SK-N-SH (cell line): Measurements from ENCODE around the gene SLC35B4. TPM values are rescaled to one million over a fixed set of nuclear protein-coding genes. Genes with fewer than 3 reads are reported as not detected.

Source experiments
- CTCF ChIA-PET: fragments of 300-600, 350-600 bp; formaldehyde crosslinking; extraction: SDS; loops from one replicate; lab custom pipeline; 2021; lab: Yijun Ruan, JAX
- POLR2A ChIA-PET: fragments of 350-600 bp; sonication (Branson Sonifier 250); formaldehyde crosslinking; extraction: SDS; loops from one replicate; lab custom pipeline; 2020; ENCODE audit warnings: antibody characterized with exemption, inconsistent platforms; lab: Yijun Ruan, JAX
- DNase-seq: peaks from one replicate; pipeline ENCODE4 v3.0.0; 2012
- H2AFZ ChIP-seq: fragments of 200-600 bp; sonication (generic); 2 replicates; pipeline ENCODE4 v1.8.1; 2016; ENCODE audit warnings: antibody characterized with exemption, mild to moderate bottlenecking, low read depth
- H3F3A ChIP-seq: fragments of 200-600 bp; sonication (generic); replicated peaks from 2 replicates; pipeline ENCODE3; 2016; ENCODE audit warnings: antibody characterized with exemption, mild to moderate bottlenecking; ENCODE audit not compliant: insufficient read depth
- H3K27ac ChIP-seq, 2 experiments: fragments of 200-500 bp in 1 of 2; fragments of 200-600 bp in 1 of 2; sonication (Bioruptor generic) in 1 of 2; sonication (generic), shearing (Covaris generic) in 1 of 2; 2 replicates each; pipeline versions ENCODE4 v1.5.1 to v1.6.1; 2014 to 2016; ENCODE audit warnings: low read depth in 2 of 2, inconsistent platforms in 1 of 2, low read length in 1 of 2, mild to moderate bottlenecking in 1 of 2, mixed read lengths in 1 of 2
- H3K27me3 ChIP-seq: fragments of 200-600 bp; sonication (generic), shearing (Covaris generic); 2 replicates; pipeline ENCODE4 v1.6.1; 2016; ENCODE audit warnings: mixed run types; ENCODE audit not compliant: insufficient read depth
- H3K36me3 ChIP-seq, 2 experiments: fragments of 200-500 bp in 1 of 2; fragments of 200-600 bp in 1 of 2; sonication (Bioruptor generic) in 1 of 2; sonication (generic) in 1 of 2; replicated peaks in 1 of 2; 2 replicates each; pipeline versions ENCODE3 to v1.5.1; 2014 to 2016; ENCODE audit warnings: low read length in 1 of 2, mild to moderate bottlenecking in 1 of 2; ENCODE audit not compliant: insufficient read depth in 2 of 2, control insufficient read depth in 1 of 2
- H3K4me1 ChIP-seq, 2 experiments: fragments of 200-500 bp in 1 of 2; fragments of 200-600 bp in 1 of 2; sonication (Bioruptor generic) in 1 of 2; sonication (generic), shearing (Covaris generic) in 1 of 2; 2 replicates each; pipeline versions ENCODE4 v1.5.1 to v1.6.1; 2014 to 2016; ENCODE audit warnings: low read depth in 1 of 2, low read length in 1 of 2, mixed run types in 1 of 2; ENCODE audit not compliant: insufficient read depth in 2 of 2, control insufficient read depth in 1 of 2
- H3K4me2 ChIP-seq: fragments of 200-600 bp; sonication (generic), shearing (Covaris generic); 2 replicates; pipeline ENCODE4 v1.6.1; 2017; ENCODE audit warnings: mixed run types
- H3K4me3 ChIP-seq, 2 experiments: fragments of 200-500 bp in 1 of 2; fragments of 200-600 bp in 1 of 2; sonication (Bioruptor generic) in 1 of 2; sonication (generic), shearing (Covaris generic) in 1 of 2; 2 replicates each; pipeline versions ENCODE4 v1.5.1 to v1.8.1; 2014 to 2016; ENCODE audit warnings: low read depth in 2 of 2, inconsistent platforms in 1 of 2, low read length in 1 of 2, mild to moderate bottlenecking in 1 of 2, mixed read lengths in 1 of 2, moderate library complexity in 1 of 2
- H3K79me2 ChIP-seq: fragments of 200-600 bp; sonication (generic); 2 replicates; pipeline ENCODE4 v1.8.1; 2017; ENCODE audit warnings: mild to moderate bottlenecking; ENCODE audit not compliant: insufficient read depth
- H3K9ac ChIP-seq: fragments of 200-600 bp; sonication (generic); 2 replicates; pipeline ENCODE4 v1.6.1; 2017; ENCODE audit warnings: mixed run types
- H3K9me2 ChIP-seq: fragments of 200-600 bp; sonication (generic); 2 replicates; pipeline ENCODE4 v1.6.1; 2017; ENCODE audit warnings: mixed run types
- H3K9me3 ChIP-seq: fragments of 200-600 bp; sonication (generic); 2 replicates; pipeline ENCODE4 v1.6.1; 2017; ENCODE audit warnings: mixed run types, mild to moderate bottlenecking, moderate library complexity
- H4K20me1 ChIP-seq: fragments of 200-600 bp; sonication (generic); 2 replicates; pipeline ENCODE4 v1.6.1; 2017; ENCODE audit warnings: mild to moderate bottlenecking, mixed run types; ENCODE audit not compliant: insufficient read depth
- EP300 ChIP-seq, 2 experiments: IDR thresholded peaks; 2 replicates each; pipeline versions ENCODE4 v1.4.0 to v1.6.1; 2012; ENCODE audit warnings: borderline replicate concordance in 1 of 2, low read depth in 1 of 2, low read length in 1 of 2
- FOSL2 ChIP-seq: IDR thresholded peaks from 2 replicates; pipeline ENCODE4 v1.4.0; 2012; ENCODE audit warnings: low read depth, mild to moderate bottlenecking, moderate library complexity, borderline replicate concordance
- FOXJ3 ChIP-seq: sonication (generic); formaldehyde crosslinking; IDR thresholded peaks from 2 replicates; pipeline ENCODE4 v1.5.1; 2020; ENCODE audit warnings: mild to moderate bottlenecking, missing genetic modification reagents
- GATA2 ChIP-seq: sonication (generic); formaldehyde crosslinking; IDR thresholded peaks from 2 replicates; pipeline ENCODE4 v1.5.0; 2020; ENCODE audit warnings: mild to moderate bottlenecking, missing genetic modification reagents
- MEF2A ChIP-seq: IDR thresholded peaks from 2 replicates; pipeline ENCODE4 v1.4.0; 2012; ENCODE audit warnings: low read depth, borderline replicate concordance
- NFIC ChIP-seq: IDR thresholded peaks from 2 replicates; pipeline ENCODE4 v1.4.0; 2012; ENCODE audit warnings: borderline replicate concordance
- NRF1 ChIP-seq: IDR thresholded peaks from 2 replicates; pipeline ENCODE4 v1.6.1; 2012; ENCODE audit warnings: low read depth, mild to moderate bottlenecking, low read length
- POLR2AphosphoS5 ChIP-seq: IDR thresholded peaks from 2 replicates; pipeline ENCODE4 v1.6.1; 2012; ENCODE audit warnings: low read depth, low read length
- RAD21 ChIP-seq: IDR thresholded peaks from 2 replicates; pipeline ENCODE4 v1.6.1; 2012; ENCODE audit warnings: mild to moderate bottlenecking, low read length
- RCOR1 ChIP-seq: fragments of 150-350 bp; IDR thresholded peaks from 2 replicates; pipeline ENCODE4 v1.6.1; 2017; ENCODE audit warnings: antibody characterized with exemption, low read length
- RFX5 ChIP-seq: IDR thresholded peaks from 2 replicates; pipeline ENCODE4 v1.6.1; 2012; ENCODE audit warnings: mild to moderate bottlenecking, improper control_type of control experiment, low read length
- TAF1 ChIP-seq: IDR thresholded peaks from 2 replicates; pipeline ENCODE4 v1.6.1; 2012; ENCODE audit warnings: low read depth, mild to moderate bottlenecking, low read length, moderate library complexity, borderline replicate concordance
- YY1 ChIP-seq: IDR thresholded peaks from 2 replicates; pipeline ENCODE4 v1.4.0; 2012; ENCODE audit warnings: low read depth, mild to moderate bottlenecking
- WGBS: methylation state at CpG from one replicate; pipeline ENCODE4 v1.1.6; 2017; ENCODE audit warnings: low lambda C conversion rate; 5-methylcytosine and 5-hydroxymethylcytosine counted together
- polyA plus RNA-seq, 3 experiments: library from polyadenylated mRNA; depleted of rRNA; stranded (reverse); fragments of >200 nt; gene quantifications; 2 replicates each; pipeline ENCODE4 v1.2.3, GENCODE V29; 2012
- TF ChIP-seq, protein P1 (sequence below): IDR thresholded peaks from 2 replicates; pipeline ENCODE4; 2012
- TF ChIP-seq, protein P2 (sequence below): IDR thresholded peaks from 2 replicates; pipeline ENCODE4 v1.4.0; 2012; ENCODE audit warnings: low read depth, borderline replicate concordance
- TF ChIP-seq, protein P3 (sequence below): fragments of 150-350 bp; IDR thresholded peaks from 2 replicates; pipeline ENCODE4 v1.6.1; 2017; ENCODE audit warnings: antibody characterized with exemption, low read length, low read depth, borderline replicate concordance
- TF ChIP-seq, protein P4 (sequence below): IDR thresholded peaks from 2 replicates; pipeline ENCODE4 v1.6.1; 2012; ENCODE audit warnings: mild to moderate bottlenecking, low read depth, low read length, moderate library complexity
- TF ChIP-seq, protein P5 (sequence below): fragments of 200-600 bp; sonication (generic); IDR thresholded peaks from 2 replicates; pipeline ENCODE4 v1.6.1; 2017; ENCODE audit warnings: antibody characterized with exemption, mild to moderate bottlenecking, moderate library complexity

Gene SLC35B4
- polyA plus RNA-seq, 1 of the 3 experiments (the other 2 are of a cell fraction) = 19.3 TPM

DNA sequence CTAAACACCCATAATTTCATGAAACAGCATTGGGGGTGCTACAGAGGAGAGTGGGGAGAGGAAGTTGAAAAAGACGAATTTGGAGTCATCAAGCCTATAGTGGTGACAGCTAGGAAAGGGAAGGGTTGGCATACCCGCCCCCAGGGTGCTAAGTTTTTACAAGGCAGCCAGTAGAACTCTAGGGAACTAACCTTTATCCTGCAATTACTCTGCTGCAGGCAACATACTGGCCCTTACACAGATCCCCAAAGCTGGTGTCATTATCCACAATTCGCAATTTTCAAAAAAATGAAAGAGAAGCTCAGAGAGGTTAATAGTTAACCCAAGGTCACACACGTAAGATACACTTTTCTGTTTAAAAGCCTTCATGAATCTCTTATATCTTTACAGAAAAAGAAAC, 14.2 kb upstream of the SLC35B4 start:
- no peaks in the 10 kb centered on the region for H3F3A ChIP-seq
- no peak overlapping the region for H3K27ac ChIP-seq
- no peaks in the 10 kb centered on the region for H3K9me3 ChIP-seq
- H3K4me1 ChIP-seq = peaks cover 0 to 7% of the 10 kb centered on the region in 2 experiments; a peak in 2 of 4 replicates
- H3K9me2 ChIP-seq = no peaks in the 10 kb centered on the region
- no peak for TF ChIP-seq RAD21
- no peak for TF ChIP-seq FOXJ3 (CRISPR knock-in tag)
- no peak for TF ChIP-seq RCOR1
- no peak for TF ChIP-seq MEF2A
- TF ChIP-seq TAF1 = no peak
- TF ChIP-seq, protein P1, sequence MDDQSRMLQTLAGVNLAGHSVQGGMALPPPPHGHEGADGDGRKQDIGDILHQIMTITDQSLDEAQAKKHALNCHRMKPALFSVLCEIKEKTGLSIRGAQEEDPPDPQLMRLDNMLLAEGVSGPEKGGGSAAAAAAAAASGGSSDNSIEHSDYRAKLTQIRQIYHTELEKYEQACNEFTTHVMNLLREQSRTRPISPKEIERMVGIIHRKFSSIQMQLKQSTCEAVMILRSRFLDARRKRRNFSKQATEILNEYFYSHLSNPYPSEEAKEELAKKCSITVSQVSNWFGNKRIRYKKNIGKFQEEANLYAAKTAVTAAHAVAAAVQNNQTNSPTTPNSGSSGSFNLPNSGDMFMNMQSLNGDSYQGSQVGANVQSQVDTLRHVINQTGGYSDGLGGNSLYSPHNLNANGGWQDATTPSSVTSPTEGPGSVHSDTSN = no peak
- no peak for TF ChIP-seq GATA2
- TF ChIP-seq, protein P2, sequence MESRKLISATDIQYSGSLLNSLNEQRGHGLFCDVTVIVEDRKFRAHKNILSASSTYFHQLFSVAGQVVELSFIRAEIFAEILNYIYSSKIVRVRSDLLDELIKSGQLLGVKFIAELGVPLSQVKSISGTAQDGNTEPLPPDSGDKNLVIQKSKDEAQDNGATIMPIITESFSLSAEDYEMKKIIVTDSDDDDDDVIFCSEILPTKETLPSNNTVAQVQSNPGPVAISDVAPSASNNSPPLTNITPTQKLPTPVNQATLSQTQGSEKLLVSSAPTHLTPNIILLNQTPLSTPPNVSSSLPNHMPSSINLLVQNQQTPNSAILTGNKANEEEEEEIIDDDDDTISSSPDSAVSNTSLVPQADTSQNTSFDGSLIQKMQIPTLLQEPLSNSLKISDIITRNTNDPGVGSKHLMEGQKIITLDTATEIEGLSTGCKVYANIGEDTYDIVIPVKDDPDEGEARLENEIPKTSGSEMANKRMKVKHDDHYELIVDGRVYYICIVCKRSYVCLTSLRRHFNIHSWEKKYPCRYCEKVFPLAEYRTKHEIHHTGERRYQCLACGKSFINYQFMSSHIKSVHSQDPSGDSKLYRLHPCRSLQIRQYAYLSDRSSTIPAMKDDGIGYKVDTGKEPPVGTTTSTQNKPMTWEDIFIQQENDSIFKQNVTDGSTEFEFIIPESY = no peak
- no peak for TF ChIP-seq EP300 (IDR thresholded peaks at IDR 0.05; ENCODE audit: borderline replicate concordance in 1 of 2, low read depth in 1 of 2, low read length in 1 of 2)
- TF ChIP-seq, protein P3, sequence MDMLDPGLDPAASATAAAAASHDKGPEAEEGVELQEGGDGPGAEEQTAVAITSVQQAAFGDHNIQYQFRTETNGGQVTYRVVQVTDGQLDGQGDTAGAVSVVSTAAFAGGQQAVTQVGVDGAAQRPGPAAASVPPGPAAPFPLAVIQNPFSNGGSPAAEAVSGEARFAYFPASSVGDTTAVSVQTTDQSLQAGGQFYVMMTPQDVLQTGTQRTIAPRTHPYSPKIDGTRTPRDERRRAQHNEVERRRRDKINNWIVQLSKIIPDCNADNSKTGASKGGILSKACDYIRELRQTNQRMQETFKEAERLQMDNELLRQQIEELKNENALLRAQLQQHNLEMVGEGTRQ = no peak
- TF ChIP-seq RFX5 = no peak
- TF ChIP-seq NRF1 = no peak
- no peak for TF ChIP-seq NFIC
- no peak for TF ChIP-seq FOSL2
- TF ChIP-seq, protein P4, sequence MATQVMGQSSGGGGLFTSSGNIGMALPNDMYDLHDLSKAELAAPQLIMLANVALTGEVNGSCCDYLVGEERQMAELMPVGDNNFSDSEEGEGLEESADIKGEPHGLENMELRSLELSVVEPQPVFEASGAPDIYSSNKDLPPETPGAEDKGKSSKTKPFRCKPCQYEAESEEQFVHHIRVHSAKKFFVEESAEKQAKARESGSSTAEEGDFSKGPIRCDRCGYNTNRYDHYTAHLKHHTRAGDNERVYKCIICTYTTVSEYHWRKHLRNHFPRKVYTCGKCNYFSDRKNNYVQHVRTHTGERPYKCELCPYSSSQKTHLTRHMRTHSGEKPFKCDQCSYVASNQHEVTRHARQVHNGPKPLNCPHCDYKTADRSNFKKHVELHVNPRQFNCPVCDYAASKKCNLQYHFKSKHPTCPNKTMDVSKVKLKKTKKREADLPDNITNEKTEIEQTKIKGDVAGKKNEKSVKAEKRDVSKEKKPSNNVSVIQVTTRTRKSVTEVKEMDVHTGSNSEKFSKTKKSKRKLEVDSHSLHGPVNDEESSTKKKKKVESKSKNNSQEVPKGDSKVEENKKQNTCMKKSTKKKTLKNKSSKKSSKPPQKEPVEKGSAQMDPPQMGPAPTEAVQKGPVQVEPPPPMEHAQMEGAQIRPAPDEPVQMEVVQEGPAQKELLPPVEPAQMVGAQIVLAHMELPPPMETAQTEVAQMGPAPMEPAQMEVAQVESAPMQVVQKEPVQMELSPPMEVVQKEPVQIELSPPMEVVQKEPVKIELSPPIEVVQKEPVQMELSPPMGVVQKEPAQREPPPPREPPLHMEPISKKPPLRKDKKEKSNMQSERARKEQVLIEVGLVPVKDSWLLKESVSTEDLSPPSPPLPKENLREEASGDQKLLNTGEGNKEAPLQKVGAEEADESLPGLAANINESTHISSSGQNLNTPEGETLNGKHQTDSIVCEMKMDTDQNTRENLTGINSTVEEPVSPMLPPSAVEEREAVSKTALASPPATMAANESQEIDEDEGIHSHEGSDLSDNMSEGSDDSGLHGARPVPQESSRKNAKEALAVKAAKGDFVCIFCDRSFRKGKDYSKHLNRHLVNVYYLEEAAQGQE = no peak
- no peak for TF ChIP-seq YY1
- no peak for TF ChIP-seq POLR2AphosphoS5
- TF ChIP-seq, protein P5, sequence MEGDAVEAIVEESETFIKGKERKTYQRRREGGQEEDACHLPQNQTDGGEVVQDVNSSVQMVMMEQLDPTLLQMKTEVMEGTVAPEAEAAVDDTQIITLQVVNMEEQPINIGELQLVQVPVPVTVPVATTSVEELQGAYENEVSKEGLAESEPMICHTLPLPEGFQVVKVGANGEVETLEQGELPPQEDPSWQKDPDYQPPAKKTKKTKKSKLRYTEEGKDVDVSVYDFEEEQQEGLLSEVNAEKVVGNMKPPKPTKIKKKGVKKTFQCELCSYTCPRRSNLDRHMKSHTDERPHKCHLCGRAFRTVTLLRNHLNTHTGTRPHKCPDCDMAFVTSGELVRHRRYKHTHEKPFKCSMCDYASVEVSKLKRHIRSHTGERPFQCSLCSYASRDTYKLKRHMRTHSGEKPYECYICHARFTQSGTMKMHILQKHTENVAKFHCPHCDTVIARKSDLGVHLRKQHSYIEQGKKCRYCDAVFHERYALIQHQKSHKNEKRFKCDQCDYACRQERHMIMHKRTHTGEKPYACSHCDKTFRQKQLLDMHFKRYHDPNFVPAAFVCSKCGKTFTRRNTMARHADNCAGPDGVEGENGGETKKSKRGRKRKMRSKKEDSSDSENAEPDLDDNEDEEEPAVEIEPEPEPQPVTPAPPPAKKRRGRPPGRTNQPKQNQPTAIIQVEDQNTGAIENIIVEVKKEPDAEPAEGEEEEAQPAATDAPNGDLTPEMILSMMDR = no peak
- no peak overlapping the region for H2AFZ ChIP-seq
- no peak overlapping the region for H3K4me2 ChIP-seq
- peaks cover 23% of the 10 kb centered on the region; the same call in 1 of the 2 replicates for H3K27me3 ChIP-seq
- H3K4me3 ChIP-seq = no peak overlapping the region
- no peaks in the 10 kb centered on the region for H4K20me1 ChIP-seq
- no peak for DNase-seq
- POLR2A ChIA-PET = no interaction called here
- no peaks in the 10 kb centered on the region for H3K79me2 ChIP-seq
- no peaks in the 10 kb centered on the region for H3K36me3 ChIP-seq
- CTCF ChIA-PET = interaction anchor here (1.0 to 1.7 kb wide), 2 partner anchors 27 to 34 kb away, joined by 3 to 4 read pairs; no protein-coding TSS in a partner anchor
- H3K9ac ChIP-seq = no peak overlapping the region
- 47% methylated on average over 4 of the region's 4 CpGs for WGBS
